ENCODE results near the gene CD302.
"Not testable (repeated sequence)": the region's sequence is repeated elsewhere in the genome, so short reads cannot be mapped to it uniquely, and the experiment has no call there.

CD302 gene

DNA sequence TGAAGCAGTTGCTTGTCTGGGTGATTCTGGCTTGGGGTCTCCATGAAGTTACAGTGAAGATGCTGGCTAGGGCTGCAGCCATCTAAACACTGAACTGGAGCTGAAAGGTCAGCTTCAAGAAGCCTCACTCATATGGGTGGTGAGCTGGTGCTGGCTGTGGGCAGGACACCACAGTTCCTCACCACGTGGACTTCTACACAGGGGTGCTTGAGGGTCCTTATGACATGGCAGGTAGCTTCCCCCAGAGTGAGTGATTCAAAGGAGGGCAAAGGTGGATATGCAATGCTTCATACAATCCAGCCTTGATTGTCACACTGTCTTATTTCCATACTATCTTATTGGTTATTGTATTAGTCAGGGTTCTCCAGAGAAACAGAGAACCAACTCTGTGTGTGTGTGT lies 6.0 kb downstream of the CD302 start:
- H3K36me3 Mint-ChIP-seq (ENCODE audit: low read depth): no peaks in the 10 kb centered on the region
- no peak overlapping the region for H3K4me3 Mint-ChIP-seq
- peaks cover 18% of the 10 kb centered on the region for H3K27me3 Mint-ChIP-seq (ENCODE audit: low read depth)
- no peaks in the 10 kb centered on the region for H3K4me1 Mint-ChIP-seq
- TF ChIP-seq, protein P1, sequence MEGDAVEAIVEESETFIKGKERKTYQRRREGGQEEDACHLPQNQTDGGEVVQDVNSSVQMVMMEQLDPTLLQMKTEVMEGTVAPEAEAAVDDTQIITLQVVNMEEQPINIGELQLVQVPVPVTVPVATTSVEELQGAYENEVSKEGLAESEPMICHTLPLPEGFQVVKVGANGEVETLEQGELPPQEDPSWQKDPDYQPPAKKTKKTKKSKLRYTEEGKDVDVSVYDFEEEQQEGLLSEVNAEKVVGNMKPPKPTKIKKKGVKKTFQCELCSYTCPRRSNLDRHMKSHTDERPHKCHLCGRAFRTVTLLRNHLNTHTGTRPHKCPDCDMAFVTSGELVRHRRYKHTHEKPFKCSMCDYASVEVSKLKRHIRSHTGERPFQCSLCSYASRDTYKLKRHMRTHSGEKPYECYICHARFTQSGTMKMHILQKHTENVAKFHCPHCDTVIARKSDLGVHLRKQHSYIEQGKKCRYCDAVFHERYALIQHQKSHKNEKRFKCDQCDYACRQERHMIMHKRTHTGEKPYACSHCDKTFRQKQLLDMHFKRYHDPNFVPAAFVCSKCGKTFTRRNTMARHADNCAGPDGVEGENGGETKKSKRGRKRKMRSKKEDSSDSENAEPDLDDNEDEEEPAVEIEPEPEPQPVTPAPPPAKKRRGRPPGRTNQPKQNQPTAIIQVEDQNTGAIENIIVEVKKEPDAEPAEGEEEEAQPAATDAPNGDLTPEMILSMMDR (IDR thresholded peaks at IDR 0.05; ENCODE audit: unreplicated experiment in 3 of 3): no peak
- no peak overlapping the region for H3K27ac Mint-ChIP-seq
- H3K9me3 Mint-ChIP-seq: no peaks in the 10 kb centered on the region

DNA sequence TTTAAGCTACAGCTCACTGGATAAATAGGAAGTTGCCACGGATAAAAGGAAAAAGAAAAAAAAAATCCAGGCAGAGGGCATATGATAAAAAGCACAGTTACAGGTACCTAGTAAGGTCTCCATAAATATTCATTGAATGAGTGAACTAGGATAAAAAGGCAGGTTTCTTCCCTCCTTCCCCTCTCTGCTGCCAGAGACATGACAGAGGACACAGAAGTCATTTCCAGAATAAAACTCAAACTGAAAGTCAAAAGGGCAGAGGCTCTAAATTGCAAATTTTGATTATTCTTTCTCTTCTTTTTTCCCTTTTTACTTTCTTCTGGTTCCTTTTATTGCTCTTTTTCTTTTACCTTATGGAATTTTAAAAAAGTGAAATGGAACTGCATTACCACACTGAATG lies 7.7 kb downstream of the CD302 start:
- Mint-ChIP-seq H3K4me3 (no peak overlapping the region), H3K27me3 (ENCODE audit: low read depth) (peaks cover 4% of the 10 kb centered on the region), H3K9me3 (no peaks in the 10 kb centered on the region), H3K4me1 (no peaks in the 10 kb centered on the region), H3K36me3 (ENCODE audit: low read depth) (no peaks in the 10 kb centered on the region), H3K27ac (no peak overlapping the region)
- TF ChIP-seq, protein P1 (IDR thresholded peaks at IDR 0.05; ENCODE audit: unreplicated experiment in 3 of 3): no peak

DNA sequence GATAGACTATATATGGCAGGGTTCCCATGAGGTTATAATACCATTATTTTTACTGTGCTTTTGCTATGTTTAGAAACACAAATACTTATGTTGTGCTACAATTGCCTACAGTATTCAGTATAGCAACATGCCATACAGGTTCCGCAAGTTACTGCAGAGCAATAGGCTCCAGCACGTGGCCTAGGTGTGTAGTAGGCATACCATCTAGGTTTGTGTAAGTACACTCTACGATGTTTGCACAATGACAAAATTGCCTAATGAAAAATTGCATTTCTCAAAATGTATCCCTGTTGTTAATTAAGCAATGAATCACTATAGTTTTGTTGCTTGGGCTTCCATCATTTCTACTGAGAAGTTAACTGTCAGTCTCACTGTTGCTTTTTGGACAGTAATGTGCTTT lies 9.8 kb downstream of the CD302 start:
- no peaks in the 10 kb centered on the region for H3K9me3 Mint-ChIP-seq
- H3K27ac Mint-ChIP-seq: no peak overlapping the region
- H3K4me1 Mint-ChIP-seq: peaks cover 1% of the 10 kb centered on the region
- no peaks in the 10 kb centered on the region for H3K36me3 Mint-ChIP-seq (ENCODE audit: low read depth)
- no peak overlapping the region for H3K4me3 Mint-ChIP-seq
- TF ChIP-seq, protein P1 (IDR thresholded peaks at IDR 0.05; ENCODE audit: unreplicated experiment in 3 of 3): no peak
- no peaks in the 10 kb centered on the region for H3K27me3 Mint-ChIP-seq (ENCODE audit: low read depth)

DNA sequence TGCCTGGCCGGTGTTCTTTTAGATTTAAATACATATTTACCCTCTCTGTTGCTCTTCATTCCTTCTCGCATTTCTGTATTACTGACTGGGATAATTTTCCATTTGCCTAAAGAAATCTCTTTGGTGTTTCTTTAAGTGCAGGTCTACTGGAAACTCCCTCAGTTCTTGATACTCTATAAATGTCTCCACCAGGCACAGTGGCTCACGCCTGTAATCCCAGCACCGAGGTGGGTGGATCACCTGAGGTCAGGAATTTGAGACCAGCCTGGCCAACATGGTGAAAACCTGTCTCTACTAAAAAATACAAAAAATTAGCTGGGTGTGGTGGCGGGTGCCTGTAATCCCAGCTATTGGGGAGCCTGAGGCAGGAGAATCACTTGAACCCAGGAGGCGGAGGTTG lies 10.4 kb downstream of the CD302 start:
- H3K36me3 Mint-ChIP-seq (ENCODE audit: low read depth); H3K27ac Mint-ChIP-seq; H3K4me3 Mint-ChIP-seq: not testable (repeated sequence)

DNA sequence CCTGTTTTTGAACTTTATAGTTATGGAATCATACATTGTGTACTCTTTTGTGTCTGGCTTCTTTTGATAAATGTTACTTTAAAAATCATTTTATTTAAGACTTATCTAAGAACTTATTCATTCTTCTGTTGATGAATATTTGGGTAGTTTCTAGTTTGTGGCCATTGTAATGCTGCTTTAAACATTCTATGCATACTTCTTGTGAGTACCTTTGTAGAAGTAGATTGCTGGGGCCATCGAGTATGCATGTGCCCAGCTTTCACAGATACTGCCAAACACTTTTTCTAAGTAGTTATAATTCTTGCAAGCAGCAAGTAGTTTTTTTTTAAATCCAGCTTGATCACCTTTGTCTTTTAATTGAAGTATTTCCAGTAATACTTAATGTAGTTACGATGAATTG lies 11.1 kb downstream of the CD302 start:
- TF ChIP-seq, protein P1 (IDR thresholded peaks at IDR 0.05; ENCODE audit: unreplicated experiment in 3 of 3): no peak
- Mint-ChIP-seq H3K36me3 (ENCODE audit: low read depth) (no peaks in the 10 kb centered on the region), H3K4me3 (no peak overlapping the region), H3K27ac (no peak overlapping the region), H3K9me3 (no peaks in the 10 kb centered on the region), H3K27me3 (ENCODE audit: low read depth) (no peaks in the 10 kb centered on the region), H3K4me1 (peaks cover 5% of the 10 kb centered on the region)

More for the DNA sequence above, 10.4 kb downstream of the CD302 start:
- H3K27me3 Mint-ChIP-seq (ENCODE audit: low read depth); H3K9me3 Mint-ChIP-seq; H3K4me1 Mint-ChIP-seq: not testable (repeated sequence)

DNA sequence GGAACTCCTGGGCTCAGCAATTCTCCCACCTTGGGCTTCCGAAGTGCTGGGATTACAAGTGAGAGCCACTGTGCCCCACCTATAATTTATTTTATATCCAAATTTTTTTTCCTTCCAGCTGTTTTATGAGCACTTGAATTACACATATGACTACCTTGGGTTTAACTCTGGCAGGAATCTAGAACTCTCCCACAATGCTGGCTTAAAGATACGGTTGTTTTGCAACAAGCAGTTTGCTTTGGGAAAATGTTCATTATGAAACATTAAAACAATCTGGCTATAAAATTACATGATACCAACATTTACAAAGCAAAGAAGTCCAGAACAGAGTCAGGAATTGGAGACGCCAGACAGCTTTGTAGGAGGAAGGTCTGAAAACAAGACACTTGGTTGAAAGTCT lies 12.8 kb downstream of the CD302 start:
- Mint-ChIP-seq H3K9me3 (no peaks in the 10 kb centered on the region), H3K36me3 (ENCODE audit: low read depth) (no peaks in the 10 kb centered on the region), H3K4me1 (peaks cover 5% of the 10 kb centered on the region), H3K4me3 (no peak overlapping the region), H3K27ac (no peak overlapping the region), H3K27me3 (ENCODE audit: low read depth) (no peaks in the 10 kb centered on the region)
- TF ChIP-seq, protein P1 (IDR thresholded peaks at IDR 0.05; ENCODE audit: unreplicated experiment in 3 of 3): no peak

DNA sequence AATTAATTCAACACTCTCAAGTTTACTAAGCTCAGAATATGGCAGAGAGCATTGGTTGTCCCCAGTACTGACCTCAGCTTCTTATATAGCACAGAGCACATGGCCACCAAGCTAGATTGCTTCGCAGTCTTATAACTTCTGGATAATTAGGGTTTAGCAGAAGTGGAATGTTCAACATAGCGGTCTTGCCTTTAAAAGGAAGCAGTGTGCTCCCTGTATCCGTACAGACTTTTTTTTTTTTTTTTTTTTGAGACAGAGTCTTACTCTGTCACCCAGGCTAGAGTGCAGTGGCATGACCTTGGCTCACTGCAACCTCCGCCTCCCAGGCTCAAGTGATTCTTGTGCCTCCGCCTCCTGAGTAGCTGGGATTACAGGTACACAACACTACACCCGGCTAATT lies 13.3 kb downstream of the CD302 start:
- H3K27ac Mint-ChIP-seq; H3K9me3 Mint-ChIP-seq; H3K4me3 Mint-ChIP-seq; H3K36me3 Mint-ChIP-seq (ENCODE audit: low read depth); H3K4me1 Mint-ChIP-seq; H3K27me3 Mint-ChIP-seq (ENCODE audit: low read depth): not testable (repeated sequence)

All from nephron (organoid).